ENCODE measurements around the gene ZNF532. TPM values are rescaled to one million over a fixed set of nuclear protein-coding genes. Genes with fewer than 3 reads are reported as not detected.

ZNF532 gene
- total and polyA plus RNA-seq, 12 donors: 11.6 to 34.8 (median 22.6) TPM

DNA sequence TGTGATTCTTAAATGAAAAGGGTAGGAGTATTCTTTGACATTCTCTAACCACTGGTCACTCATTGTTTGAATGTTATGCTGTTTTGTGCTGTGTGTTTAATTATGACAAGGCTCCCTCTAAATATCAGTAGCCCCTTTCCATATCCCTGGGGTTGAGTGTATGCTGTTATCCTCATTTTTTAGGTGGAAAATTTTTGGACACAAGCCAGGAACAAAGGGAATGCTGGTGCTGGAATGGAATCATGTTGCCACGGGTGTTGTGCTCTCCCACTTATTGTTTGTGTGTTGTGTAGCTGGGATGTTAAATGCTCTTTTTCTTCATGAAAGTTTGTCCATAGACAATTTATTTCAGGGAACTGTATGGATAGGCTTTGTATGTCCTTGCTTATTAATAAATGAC lies 43.3 kb downstream of the ZNF532 start:
- no peak for TF ChIP-seq POLR2A (IDR thresholded peaks at IDR 0.05)
- TF ChIP-seq, protein P1, sequence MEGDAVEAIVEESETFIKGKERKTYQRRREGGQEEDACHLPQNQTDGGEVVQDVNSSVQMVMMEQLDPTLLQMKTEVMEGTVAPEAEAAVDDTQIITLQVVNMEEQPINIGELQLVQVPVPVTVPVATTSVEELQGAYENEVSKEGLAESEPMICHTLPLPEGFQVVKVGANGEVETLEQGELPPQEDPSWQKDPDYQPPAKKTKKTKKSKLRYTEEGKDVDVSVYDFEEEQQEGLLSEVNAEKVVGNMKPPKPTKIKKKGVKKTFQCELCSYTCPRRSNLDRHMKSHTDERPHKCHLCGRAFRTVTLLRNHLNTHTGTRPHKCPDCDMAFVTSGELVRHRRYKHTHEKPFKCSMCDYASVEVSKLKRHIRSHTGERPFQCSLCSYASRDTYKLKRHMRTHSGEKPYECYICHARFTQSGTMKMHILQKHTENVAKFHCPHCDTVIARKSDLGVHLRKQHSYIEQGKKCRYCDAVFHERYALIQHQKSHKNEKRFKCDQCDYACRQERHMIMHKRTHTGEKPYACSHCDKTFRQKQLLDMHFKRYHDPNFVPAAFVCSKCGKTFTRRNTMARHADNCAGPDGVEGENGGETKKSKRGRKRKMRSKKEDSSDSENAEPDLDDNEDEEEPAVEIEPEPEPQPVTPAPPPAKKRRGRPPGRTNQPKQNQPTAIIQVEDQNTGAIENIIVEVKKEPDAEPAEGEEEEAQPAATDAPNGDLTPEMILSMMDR (IDR thresholded peaks at IDR 0.05): no peak
- intact Hi-C loops (cut with DNase I): no loop called here
- Histone ChIP-seq H3K27ac (no peak overlapping the region), H3K27me3 (no peaks in the 10 kb centered on the region), H3K9me3 (replicated peaks in 1 of 3) (no peaks in the 10 kb centered on the region), H3K4me1 (replicated peaks in 1 of 2) (peaks cover 15 to 16% of the 10 kb centered on the region in 2 donors), H3K36me3 (replicated peaks in 1 of 2) (no peaks in the 10 kb centered on the region), H3K4me3 (no peak overlapping the region)
- no peak for DNase-seq
- WGBS, 4 donors: 66 to 81% (median 73%) methylated on average over 1 of the region's 1 CpG

GRCh38 chr18:58909521-58909920 lies 44.8 kb downstream of the ZNF532 start:
- intact Hi-C loops (cut with DNase I): no loop called here
- H3K9me3 ChIP-seq (replicated peaks in 1 of 3): no peaks in the 10 kb centered on the region
- H3K27me3 ChIP-seq: no peaks in the 10 kb centered on the region
- TF ChIP-seq POLR2A (IDR thresholded peaks at IDR 0.05): no peak
- TF ChIP-seq, protein P1 (IDR thresholded peaks at IDR 0.05): no peak
- 91 to 94% (median 93%) methylated on average over 8 of the region's 8 CpGs for WGBS, 4 donors
- peaks cover 25 to 30% of the 10 kb centered on the region in 2 donors for H3K4me1 ChIP-seq (replicated peaks in 1 of 2)
- no peak overlapping the region for H3K4me3 ChIP-seq
- no peak overlapping the region for H3K27ac ChIP-seq
- no peak for DNase-seq
- no peaks in the 10 kb centered on the region for H3K36me3 ChIP-seq (replicated peaks in 1 of 2)

DNA sequence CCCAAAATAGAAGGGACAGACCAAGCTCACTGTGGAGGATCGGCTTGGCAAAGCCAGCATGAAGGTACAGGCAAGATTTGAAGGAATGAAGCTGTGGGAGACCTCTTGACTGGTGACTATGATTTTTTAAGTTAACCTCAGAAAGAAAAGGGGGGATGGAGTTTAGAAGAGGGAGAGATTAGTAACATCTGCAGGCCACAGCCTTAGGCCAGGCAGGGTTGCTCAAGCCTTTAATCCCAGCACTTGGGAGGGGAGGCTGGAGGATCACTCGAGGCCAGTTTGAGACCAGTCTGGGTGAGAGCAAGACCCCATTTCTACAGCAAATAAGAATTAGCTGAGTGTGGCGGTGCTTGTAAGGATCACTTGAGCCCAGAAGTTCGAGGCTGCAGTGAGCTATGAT lies 46.6 kb downstream of the ZNF532 start:
- Histone ChIP-seq H3K27me3 (no peaks in the 10 kb centered on the region), H3K4me3 (no peak overlapping the region), H3K27ac (peak overlapping the region in 3 of 5 donors; percentile 56), H3K36me3 (replicated peaks in 1 of 2) (no peaks in the 10 kb centered on the region), H3K9me3 (replicated peaks in 1 of 3) (no peaks in the 10 kb centered on the region), H3K4me1 (replicated peaks in 1 of 2) (peaks cover 25 to 30% of the 10 kb centered on the region in 2 donors)
- 74 to 83% (median 75%) methylated on average over 4 of the region's 4 CpGs for WGBS, 4 donors
- TF ChIP-seq, protein P1 (IDR thresholded peaks at IDR 0.05): no peak
- intact Hi-C loops (cut with DNase I): no loop called here
- DNase-seq: no peak

- WGBS, 4 donors: 23 to 34% (median 28%) methylated on average over 8 of the region's 8 CpGs
- Histone ChIP-seq H3K4me1 (replicated peaks in 1 of 2) (peaks cover 25 to 30% of the 10 kb centered on the region in 2 donors), H3K27ac (peak overlapping the region in 3 of 5 donors; percentile 56), H3K36me3 (replicated peaks in 1 of 2) (no peaks in the 10 kb centered on the region), H3K27me3 (no peaks in the 10 kb centered on the region), H3K9me3 (replicated peaks in 1 of 3) (no peaks in the 10 kb centered on the region), H3K4me3 (peak overlapping the region in 1 of 4 donors; percentile 20)
- TF ChIP-seq POLR2A (IDR thresholded peaks at IDR 0.05): no peak
- TF ChIP-seq, protein P1 (IDR thresholded peaks at IDR 0.05): no peak
- intact Hi-C loops (cut with DNase I): no loop called here
- peak; percentile 26 to 62 (median 46) for DNase-seq
Observed at GRCh38 chr18:58911766-58912165, 47.1 kb downstream of the ZNF532 start.
